ENCODE data around the gene PLXNA4.

The PLXNA4 gene

GRCh38 chr7:132307465-132307864 lies 268.8 kb downstream of the PLXNA4 start:
- in situ Hi-C loops (cut with MboI; ENCODE audit: low sequenced_read_pairs, unreplicated experiment) = no loop called here
- TF ChIP-seq, protein P1, sequence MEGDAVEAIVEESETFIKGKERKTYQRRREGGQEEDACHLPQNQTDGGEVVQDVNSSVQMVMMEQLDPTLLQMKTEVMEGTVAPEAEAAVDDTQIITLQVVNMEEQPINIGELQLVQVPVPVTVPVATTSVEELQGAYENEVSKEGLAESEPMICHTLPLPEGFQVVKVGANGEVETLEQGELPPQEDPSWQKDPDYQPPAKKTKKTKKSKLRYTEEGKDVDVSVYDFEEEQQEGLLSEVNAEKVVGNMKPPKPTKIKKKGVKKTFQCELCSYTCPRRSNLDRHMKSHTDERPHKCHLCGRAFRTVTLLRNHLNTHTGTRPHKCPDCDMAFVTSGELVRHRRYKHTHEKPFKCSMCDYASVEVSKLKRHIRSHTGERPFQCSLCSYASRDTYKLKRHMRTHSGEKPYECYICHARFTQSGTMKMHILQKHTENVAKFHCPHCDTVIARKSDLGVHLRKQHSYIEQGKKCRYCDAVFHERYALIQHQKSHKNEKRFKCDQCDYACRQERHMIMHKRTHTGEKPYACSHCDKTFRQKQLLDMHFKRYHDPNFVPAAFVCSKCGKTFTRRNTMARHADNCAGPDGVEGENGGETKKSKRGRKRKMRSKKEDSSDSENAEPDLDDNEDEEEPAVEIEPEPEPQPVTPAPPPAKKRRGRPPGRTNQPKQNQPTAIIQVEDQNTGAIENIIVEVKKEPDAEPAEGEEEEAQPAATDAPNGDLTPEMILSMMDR (IDR thresholded peaks at IDR 0.05; ENCODE audit: borderline replicate concordance, control extremely low read depth, extremely low read depth, insufficient read depth, missing control alignments) = no peak
- DNase-seq (ENCODE audit: low spot score) = no peak

DNA sequence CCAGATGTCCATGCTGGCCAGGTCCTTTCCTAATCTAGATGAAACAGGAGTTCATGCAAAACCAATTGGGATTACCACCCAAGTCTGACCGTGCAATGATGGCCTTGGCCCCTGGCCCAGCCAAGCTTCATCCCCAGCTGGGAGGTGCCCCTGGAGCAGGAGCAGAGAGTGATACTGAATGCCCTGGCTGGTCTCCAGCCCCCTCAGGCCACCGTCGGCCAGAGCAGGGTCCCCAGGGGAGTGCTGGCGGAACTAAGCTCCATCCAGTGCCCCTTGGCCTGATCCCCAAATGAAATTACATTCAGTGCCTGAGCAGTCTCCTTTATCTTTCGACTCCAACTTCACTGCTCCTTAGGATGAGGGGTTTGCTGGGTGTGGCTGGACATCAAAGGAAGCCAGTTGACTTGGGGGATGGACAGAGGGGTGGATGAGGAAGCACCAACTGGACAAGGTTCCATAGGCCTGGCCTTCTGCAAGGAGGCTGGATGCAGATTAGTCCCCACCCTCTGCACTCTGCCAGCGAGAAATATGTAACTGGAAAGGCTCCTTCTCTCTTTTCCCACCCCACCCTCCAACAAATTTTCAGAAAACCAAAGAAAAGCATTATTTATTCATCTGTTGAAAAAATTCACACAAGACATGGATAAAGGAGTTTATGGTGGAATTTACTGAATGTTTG lies 275.5 kb downstream of the PLXNA4 start:
- no peak for DNase-seq (ENCODE audit: low spot score)
- TF ChIP-seq, protein P1 (IDR thresholded peaks at IDR 0.05; ENCODE audit: borderline replicate concordance, control extremely low read depth, extremely low read depth, insufficient read depth, missing control alignments) = no peak
- in situ Hi-C loops (cut with MboI; ENCODE audit: low sequenced_read_pairs, unreplicated experiment) = no loop called here

GRCh38 chr7:132298790-132299189 lies 277.5 kb downstream of the PLXNA4 start:
- in situ Hi-C loops (cut with MboI; ENCODE audit: low sequenced_read_pairs, unreplicated experiment) = no loop called here
- no peak for DNase-seq (ENCODE audit: low spot score)
- TF ChIP-seq, protein P1 (IDR thresholded peaks at IDR 0.05; ENCODE audit: borderline replicate concordance, control extremely low read depth, extremely low read depth, insufficient read depth, missing control alignments) = no peak

DNA sequence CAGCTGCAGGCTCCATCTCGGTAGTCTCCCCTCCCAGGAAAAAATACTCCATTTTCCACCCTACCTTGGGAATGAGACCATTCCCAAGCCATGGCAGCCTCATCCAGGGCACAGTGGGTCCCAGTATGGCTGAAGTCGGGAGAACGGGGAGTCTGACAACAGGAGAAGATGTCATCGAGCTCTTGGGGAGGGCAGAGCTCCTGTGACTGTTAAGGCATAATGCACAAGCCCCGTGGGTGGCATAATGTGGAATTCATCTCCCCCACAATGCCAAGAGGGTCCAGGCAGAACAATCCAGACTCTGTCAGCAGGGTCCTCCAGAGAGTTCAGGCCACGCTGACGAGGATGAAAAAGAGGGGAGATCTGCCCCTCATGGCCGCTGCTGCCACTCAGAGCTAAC lies 279.4 kb downstream of the PLXNA4 start:
- DNase-seq (ENCODE audit: low spot score) = no peak

GRCh38 chr7:132295175-132295574 lies 281.1 kb downstream of the PLXNA4 start:
- TF ChIP-seq, protein P1 (IDR thresholded peaks at IDR 0.05; ENCODE audit: borderline replicate concordance, control extremely low read depth, extremely low read depth, insufficient read depth, missing control alignments) = no peak
- in situ Hi-C loops (cut with MboI; ENCODE audit: low sequenced_read_pairs, unreplicated experiment) = no loop called here
- no peak for DNase-seq (ENCODE audit: low spot score)

More for the DNA sequence above, 279.4 kb downstream of the PLXNA4 start:
- TF ChIP-seq, protein P1 (IDR thresholded peaks at IDR 0.05; ENCODE audit: borderline replicate concordance, control extremely low read depth, extremely low read depth, insufficient read depth, missing control alignments) = no peak
- in situ Hi-C loops (cut with MboI; ENCODE audit: low sequenced_read_pairs, unreplicated experiment) = no loop called here

- TF ChIP-seq, protein P1 (IDR thresholded peaks at IDR 0.05; ENCODE audit: borderline replicate concordance, control extremely low read depth, extremely low read depth, insufficient read depth, missing control alignments) = no peak
- in situ Hi-C loops (cut with MboI; ENCODE audit: low sequenced_read_pairs, unreplicated experiment) = no loop called here
Measured at GRCh38 chr7:132292803-132293202, 283.5 kb downstream of the PLXNA4 start.

More at GRCh38 chr7:132292803-132293202, 283.5 kb downstream of the PLXNA4 start:
- DNase-seq (ENCODE audit: low spot score) = no peak

All from GM13976 (cell line).